ENCODE data around the gene FBXO41.

DNA sequence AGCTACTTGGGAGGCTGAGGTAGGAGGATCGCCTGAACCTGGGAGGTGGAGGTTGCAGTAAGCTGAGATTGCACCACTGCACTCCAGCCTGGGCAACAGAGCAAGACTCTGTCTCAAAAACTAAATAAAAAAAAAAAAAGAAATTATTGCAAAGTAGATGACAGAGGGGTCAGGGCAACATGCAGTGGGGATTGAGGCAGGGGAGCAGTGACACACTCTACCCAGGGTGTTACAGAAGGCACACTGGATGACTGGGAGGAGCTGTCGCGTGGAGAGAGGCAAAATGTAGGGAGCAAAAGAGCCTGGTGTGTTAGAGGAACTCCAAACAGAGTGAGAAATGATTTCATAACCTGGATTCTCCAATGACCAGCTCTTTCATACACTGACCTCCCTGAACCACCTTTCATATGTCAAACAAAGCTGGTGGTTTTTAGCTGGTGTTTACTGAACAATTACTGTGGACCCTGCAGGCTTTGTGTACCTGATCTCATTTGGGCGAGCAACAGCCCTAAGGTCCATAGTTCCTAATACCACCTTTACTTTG is 22.1 kb downstream of the FBXO41 start:
- TF ChIP-seq TAF1 (IDR thresholded peaks at IDR 0.05; ENCODE audit: borderline replicate concordance, insufficient read depth, low read length) = no peak
- TF ChIP-seq SIN3A (IDR thresholded peaks at IDR 0.05; ENCODE audit: borderline replicate concordance, insufficient read depth, low read length) = no peak
- TF ChIP-seq, protein P1, sequence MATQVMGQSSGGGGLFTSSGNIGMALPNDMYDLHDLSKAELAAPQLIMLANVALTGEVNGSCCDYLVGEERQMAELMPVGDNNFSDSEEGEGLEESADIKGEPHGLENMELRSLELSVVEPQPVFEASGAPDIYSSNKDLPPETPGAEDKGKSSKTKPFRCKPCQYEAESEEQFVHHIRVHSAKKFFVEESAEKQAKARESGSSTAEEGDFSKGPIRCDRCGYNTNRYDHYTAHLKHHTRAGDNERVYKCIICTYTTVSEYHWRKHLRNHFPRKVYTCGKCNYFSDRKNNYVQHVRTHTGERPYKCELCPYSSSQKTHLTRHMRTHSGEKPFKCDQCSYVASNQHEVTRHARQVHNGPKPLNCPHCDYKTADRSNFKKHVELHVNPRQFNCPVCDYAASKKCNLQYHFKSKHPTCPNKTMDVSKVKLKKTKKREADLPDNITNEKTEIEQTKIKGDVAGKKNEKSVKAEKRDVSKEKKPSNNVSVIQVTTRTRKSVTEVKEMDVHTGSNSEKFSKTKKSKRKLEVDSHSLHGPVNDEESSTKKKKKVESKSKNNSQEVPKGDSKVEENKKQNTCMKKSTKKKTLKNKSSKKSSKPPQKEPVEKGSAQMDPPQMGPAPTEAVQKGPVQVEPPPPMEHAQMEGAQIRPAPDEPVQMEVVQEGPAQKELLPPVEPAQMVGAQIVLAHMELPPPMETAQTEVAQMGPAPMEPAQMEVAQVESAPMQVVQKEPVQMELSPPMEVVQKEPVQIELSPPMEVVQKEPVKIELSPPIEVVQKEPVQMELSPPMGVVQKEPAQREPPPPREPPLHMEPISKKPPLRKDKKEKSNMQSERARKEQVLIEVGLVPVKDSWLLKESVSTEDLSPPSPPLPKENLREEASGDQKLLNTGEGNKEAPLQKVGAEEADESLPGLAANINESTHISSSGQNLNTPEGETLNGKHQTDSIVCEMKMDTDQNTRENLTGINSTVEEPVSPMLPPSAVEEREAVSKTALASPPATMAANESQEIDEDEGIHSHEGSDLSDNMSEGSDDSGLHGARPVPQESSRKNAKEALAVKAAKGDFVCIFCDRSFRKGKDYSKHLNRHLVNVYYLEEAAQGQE (IDR thresholded peaks at IDR 0.05; ENCODE audit: insufficient read depth in 1 of 2, low read depth in 2 of 2, low read length in 2 of 2) = no peak
- no peak for TF ChIP-seq POLR2AphosphoS5 (IDR thresholded peaks at IDR 0.05; ENCODE audit: low read depth, low read length)
- TF ChIP-seq FOXP2 (optimal IDR thresholded peaks at IDR 0.05; ENCODE audit: borderline replicate concordance, extremely low read depth, extremely low read length, insufficient read depth) = no peak
